Colon (tissue), 2 donors: ENCODE measurements around the gene SNAP29.
"Not testable (repeated sequence)": the region's sequence is repeated elsewhere in the genome, so short reads cannot be mapped to it uniquely, and the experiment has no call there.

Experiments used
- FAIRE-seq: peaks from 2 replicates; lab custom pipeline; 2012; peaks lifted over from hg19 to GRCh38; lab: Jason Lieb, UNC
- donor health status: control.
- donor health status: control.

Gene SNAP29

DNA sequence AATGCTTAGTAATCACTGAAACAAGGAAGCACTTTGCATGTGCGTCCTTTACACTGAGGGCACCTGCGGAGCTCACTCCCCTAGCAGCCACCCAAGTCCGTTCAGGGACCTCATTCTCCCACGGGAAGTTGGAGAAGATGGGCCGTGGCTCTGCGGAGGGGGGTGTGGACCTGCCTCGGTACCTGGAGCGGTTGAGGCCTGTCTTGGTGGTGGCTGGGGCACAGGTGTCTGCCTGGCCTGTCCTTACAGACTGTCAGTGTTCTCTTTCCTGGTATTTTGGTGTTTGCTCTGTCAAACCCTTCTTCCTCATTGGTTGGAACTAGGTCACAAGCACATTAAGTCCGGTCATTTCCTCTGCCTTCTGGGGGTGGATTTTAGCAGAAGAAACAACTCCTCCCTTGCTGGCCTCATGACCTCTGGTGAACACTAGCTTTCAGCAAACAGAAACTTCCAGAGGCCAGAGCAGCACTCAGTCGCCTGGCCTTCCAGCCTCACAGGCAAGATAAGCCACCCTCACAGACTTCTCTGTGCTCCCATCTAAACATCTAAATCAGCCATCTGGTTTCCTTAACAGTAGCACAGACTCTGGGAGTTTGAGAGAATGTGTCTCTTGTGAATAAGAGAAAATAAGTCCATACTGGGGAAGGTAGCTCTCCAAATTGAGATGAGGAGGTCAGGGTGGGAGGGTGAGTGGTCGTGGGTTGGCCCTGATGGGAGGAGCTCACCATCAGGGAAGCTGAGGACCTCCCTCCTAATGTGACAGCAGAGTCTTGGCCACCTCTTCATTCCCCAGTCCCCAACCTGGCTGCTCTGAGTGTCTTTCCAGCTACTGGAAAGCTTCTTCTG is 8.6 kb downstream of the SNAP29 start:
- no peak for FAIRE-seq

DNA sequence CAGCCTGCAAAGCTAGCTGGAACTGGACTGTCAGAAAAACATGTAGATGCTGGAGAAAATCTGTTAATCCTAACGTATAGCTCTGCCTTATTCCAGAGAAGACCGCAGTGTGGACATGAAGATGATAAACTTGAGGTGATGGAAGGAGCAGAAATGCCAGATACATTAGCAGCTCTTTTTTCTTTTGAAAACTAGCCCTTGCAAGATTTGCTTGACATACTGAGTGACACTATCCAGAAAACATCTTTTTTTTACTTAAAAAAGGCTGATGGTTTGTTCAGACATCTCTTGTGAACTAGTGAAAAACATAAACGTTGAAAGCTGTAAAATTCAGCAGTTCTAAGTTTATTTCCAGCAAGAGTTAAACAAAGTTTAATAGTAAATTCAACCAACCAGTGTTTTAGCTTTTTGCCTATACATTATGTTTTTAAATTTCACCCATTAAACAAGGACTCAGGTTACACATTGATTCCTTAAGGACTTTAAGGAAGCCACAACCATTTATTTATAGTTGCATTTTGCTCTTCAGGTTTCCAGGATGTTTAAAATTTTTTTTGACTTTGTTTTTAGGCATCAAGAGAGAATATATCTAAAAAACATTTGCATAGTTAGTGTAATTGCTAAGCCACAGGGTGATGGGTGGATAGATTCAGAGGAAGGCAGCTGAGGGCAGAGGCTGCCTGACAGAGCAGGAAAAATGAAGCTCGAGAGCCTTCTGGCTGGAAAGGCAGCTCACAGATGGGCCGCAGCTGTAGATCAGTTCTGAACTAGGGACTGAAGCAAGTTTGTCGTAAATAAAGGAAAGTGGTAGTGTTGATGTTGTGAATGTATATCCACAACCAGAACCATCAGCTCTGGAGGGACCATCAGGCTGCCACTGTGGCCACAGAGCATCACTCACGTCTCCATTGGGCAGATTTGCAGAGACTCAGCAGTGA is 9.5 kb downstream of the SNAP29 start:
- no peak for FAIRE-seq

DNA sequence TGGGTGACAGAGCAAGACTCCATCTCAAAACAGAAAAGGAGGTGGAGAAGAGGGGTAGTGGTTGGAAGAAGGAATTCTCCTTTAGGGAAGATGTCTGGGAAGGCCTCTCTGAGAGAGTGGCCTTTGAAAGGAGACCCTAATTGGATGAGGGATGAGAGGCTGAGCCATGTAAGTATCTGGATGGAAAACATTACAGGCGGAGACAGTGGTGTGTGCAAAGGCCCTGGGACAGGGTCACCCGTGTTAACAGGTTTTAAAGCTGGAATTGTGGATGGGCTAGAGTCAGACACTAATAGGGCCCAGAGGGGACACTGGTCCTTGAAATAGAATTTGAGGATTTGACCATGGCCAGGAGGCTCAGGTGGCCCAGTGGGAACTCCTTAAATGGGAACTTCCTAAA is 10.4 kb downstream of the SNAP29 start:
- no peak for FAIRE-seq

DNA sequence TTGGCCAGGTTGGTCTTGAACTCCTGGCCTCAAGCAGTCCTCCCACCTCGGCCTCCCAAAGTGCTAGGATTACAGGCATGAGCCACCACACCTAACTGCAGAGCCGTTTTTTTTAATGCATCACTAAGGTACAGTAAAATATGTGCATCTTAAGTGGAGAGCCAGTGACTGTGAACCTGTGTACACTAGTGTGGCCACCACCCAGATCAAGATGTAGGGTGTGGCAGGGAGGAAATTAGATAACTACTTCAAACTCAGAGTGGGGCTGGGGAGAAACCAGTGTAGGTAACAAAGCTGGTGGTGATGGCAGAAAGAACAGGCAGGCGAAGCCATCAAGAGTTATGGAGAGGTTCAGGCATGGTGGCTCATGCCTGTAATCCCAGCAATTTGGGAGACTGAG is 14.4 kb downstream of the SNAP29 start:
- no peak for FAIRE-seq

DNA sequence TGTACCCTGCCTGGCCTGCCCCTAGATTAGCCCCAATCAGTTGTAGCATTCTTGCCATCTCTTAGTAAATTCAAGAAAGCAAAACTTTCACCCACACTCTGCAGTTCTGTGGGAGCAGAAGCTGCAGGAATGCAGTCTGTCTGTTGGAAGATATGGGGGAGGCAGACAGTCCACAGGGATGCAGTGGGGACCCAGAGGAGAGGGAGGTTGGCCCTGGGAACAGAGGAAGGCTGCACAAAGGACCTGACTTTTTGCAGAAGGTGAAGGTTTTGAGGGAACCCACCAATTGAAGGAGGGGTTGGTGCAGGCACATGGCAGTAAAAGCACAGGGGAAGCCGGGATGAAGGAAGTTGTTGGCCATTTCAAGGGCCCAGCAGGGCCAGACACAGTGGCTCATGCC is 16.5 kb downstream of the SNAP29 start:
- FAIRE-seq: no peak

DNA sequence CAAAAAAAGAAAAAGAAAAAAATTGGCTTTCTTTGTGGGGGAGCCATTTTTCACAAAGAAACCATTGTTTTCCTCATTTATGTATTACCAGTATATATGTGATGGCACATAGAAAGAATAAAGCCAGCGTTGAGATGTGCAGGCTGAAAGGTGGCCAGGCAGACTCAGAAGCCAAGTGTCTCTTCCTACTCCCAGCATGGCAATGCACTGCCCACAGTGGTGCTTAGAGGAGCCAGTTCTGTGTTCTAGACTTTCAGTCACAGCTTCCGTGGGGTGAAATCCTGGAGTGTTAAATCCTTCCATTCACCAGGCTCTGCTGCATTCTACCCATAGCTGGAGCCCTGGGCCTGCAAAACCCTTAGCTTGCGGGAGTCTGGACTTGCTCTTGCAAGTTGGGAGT is 18.9 kb downstream of the SNAP29 start:
- FAIRE-seq: no peak

DNA sequence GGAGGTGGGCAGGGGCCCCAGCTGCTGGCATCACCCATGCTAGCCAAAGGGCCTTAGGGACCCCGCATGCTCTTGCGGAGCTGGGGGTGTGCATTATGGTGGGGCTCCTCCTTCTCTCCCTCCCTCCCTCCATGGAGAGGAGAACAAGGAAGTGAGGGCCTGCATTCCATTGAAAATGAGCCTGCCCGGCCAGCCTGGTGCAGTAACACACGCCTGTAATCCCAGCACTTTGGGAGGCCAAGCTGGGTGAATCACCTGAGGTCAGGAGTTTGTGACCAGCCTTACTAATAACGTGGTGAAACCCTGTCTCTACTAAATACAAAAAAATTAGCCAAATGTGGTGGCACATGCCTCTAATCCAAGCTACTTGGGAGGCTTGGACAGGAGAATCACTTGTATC is 22.4 kb downstream of the SNAP29 start:
- no peak for FAIRE-seq

DNA sequence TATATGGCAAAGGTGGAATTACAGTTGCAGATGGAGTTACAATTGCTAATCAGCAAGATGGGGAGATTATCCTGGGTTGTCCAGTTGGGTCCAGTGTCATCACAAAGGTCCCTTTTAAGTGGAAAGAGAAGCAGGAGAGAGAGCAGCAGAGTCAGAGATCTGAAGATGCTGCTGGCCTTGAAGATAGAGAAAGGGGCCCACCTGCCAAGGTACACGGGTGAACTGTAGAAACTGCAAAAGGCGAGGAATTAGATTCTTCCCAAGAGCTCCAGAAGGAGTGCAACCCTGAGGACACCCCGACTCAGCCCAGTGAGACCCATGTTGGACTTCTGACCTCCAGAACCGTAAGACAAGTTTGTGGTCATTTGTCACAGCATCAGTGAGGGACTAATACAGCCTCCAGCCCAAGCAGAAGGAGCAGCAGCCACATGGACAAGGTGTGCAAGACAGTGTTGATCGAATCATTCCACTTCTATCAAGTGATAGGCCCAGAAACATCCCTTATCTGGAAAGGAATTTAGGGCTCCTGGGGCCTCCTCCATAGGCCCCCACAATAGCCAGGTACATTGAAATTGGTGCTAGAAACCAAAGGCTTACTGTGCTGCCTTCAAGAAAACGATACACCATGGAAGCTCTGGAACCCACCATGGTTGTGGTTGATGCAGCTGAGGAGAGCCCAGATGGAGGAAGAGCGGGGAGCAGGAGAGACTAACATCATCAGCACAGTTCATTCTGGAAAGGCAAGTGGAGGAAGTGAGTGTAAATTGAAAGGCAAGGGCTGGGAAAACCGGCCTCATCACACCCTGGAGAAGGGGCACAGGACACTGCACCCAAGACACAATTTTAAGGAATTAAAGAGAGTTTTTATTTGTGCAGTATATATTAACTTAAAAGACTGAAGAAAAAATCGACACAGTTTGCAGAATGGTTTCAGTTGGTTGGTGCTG is 23.3 kb downstream of the SNAP29 start:
- FAIRE-seq: no peak

DNA sequence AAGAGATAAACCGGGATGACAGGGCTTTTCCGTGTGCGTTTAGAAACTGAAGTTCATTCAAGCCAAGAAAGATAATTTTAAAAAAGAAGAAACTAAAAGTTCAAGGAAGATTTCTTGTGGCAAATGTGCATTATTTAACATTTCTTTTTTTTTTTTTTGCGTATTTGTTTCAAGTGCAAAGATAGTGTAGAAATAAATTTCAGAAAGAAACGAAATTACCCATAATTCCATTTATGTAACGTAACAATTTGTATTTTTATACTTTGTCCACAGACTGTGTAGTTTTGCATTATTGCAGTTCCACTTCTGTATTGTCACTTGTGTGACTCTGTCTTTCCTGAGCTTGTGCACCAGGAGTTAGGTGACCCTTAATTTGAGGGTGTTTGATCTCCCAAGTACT is 24.0 kb downstream of the SNAP29 start:
- FAIRE-seq: no peak

DNA sequence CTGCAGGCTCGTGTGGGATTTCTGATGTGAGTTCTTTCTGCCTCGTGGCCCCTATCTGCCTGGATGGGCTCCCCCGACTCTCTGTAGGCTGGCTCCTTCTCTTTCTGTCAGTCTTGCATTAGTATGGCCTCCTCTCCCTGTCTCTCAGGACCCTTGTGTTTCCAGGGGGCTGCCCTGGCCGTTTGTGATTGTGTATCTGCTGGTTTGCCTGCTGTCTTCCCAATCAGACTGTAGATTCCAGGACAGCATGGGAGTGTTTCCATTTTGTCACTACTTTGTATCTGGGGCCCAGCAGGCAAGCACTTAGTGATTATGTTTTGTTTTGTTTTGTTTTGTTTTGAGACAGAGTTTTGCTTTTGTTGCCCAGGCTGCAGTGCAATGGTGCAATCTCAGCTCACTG is 25.6 kb downstream of the SNAP29 start:
- FAIRE-seq: no peak

DNA sequence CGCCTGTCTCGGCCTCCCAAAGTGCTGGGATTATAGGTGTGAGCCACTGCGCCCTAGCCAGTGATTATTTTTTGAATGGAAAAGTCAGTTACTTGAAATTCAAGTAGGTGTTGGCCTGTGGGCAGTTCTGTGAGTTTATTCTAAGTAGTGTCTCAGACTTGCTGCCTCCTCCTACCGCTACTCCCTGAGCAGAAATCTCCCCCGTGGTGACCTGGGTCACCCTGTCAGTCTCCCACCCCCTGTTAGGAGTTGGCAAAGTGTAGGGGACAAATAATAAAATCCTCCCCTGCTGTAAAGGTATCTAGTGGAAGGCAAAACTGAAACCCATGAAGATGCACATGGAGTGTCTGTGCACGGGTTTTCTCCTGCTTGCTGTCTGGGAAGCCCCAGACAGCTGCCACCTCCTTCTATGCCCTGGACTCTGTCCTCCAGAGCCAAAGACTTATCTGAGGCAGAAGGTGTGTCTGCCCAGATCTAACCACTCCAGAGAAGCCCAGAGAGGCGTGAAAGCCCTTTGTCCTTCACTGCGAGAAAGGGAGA is 26.3 kb downstream of the SNAP29 start:
- FAIRE-seq: no peak

DNA sequence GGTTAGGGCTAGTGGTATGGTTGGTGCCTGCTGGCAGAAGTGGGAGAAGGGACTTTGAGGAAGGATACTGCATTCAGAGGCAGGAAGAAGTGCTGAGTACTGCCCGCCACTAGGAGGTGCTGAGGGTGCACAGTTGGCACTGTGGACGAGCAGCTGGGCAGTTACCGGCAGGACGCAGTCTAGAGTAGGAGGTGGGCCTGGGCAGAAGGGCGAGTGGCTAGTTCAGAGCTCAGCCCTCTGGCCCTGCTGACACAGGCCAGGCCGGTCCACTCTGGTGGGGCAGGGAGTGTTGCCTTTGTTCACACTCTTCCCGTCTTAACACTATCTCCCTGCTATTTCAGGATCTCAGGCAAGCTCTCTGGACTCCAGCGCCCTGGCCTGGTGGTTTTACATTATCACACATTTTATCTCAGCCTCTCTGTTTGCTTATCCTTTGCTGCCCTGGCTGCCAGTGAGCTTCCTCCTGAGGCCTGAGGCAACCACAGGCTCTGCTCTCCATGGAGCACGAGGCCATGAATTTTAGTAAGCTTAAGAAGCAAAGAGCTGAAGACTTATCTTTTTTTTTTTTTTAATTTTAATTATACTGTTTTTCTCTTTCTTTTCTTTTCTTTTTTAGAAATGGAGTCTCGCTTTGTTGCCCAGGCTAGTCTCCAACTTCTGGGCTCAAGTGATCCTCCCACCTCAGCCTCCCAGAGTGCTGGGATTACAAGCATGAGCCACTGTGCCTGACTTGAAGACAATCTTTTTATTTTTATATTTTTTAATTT is 26.9 kb downstream of the SNAP29 start:
- FAIRE-seq: no peak

DNA sequence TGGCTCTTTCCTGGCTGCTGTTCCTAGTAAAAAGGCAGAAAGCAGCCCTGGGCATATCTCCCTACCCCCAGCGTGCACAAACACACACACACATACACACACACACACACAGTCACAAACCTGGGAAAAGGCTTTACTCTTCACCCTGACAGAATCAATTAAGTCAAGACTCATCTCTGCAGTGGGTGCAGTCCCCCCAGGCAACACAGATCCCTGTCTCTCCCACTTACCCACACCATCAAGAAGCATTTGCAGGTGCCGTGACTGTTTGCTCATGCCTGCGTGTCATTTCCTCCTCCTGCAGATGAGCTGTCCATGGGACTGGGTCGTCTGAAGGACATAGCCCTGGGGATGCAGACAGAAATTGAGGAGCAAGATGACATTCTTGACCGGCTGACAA is 28.6 kb downstream of the SNAP29 start:
- no peak for FAIRE-seq

DNA sequence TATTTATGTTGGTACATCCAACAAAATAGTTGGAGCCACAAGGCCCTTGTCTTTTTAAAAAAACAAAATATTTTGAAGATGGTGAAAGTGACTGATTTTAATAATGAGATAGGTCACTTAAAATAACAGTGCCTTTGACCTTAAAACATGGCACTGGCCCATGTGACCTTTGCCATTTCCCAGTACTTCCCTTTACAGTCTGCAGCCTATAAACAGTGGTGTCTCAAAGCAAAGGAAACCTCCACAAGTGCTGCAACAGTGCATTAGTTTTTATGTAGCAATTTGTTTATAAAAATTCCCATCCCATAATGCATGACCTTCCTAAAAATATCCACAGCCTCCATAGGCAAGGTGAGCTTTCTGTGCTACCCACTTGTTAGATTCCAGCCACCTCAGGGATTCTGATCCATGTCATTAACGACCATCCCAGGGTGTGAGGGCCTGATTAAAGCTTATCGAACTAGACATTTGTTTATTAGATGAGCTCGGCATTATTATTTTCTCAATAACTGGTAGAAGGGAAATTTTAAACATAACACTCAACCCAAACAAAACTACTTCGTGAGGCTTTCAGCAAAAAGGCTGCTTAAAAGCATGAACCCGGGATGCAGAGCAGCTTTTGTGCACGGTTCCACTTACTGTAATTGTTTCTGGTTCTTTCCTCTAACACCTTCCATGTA is 30.4 kb downstream of the SNAP29 start:
- no peak for FAIRE-seq

DNA sequence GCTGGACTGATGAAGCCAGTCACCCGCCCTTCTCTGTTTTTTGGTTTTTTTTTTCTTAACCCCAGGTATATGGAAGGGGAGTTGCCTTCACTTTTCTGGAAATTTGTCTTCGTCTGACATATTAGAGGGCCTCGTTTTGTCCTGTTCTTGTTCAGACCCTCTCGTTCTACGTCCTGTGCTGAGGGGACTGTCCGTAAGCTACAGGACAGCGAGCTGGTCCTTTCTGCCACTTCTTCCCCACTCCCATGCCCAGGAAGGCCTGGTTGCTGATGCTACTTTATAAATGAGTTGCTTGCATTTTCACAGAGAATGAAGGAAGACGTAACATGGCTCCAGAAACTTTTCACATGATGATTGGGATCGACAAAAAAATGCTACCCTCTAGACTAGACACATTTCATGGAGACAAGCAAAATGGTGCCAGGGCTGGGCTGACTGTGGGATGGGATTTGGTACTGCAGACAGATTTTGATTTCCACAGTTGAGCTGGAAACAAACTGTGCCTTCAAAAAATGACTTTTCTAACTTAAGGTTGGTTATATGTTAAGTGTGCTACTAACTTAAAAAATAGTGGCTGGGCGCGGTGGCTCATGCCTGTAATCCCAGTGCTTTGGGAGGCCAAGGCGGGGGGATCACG is 31.2 kb downstream of the SNAP29 start:
- FAIRE-seq: no peak

DNA sequence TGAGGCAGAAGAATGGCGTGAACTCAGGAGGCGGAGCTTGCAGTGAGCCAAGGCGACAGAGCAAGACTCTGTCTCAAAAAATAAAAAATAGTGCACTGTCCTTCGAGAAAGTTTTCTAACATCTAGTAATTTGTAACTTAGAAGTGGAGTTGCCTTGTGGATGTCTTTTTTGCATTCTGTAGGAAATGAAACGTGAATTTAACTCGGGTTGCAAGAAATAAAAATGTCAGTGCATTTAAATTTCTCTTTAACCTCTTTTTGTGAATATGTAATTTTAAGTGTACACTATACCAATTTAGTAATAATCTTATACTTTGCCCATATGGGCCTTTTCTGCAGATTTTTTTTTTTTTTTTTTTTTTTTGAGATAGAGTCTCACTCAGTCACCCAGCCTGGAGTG is 32.2 kb downstream of the SNAP29 start:
- FAIRE-seq: no peak

DNA sequence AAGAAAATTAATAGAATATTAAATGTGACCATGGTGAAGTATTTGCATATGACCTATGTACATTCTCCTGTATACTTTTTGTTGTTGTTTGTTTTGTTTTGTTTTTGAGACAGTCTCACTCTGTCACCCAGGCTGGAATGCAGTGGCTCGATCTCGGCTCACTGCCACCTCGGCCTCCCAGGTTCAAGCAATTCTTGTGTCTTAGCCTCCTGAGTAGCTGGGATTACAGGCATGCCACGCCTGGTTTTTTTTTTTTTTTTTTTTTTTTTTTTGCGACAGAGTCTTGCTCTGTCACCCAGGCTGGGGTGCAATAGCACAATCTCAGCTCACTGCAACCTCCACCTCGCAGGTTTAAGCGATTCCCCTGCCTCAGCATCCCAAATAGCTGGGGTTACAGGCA is 38.9 kb downstream of the SNAP29 start:
- not testable (repeated sequence) for FAIRE-seq

DNA sequence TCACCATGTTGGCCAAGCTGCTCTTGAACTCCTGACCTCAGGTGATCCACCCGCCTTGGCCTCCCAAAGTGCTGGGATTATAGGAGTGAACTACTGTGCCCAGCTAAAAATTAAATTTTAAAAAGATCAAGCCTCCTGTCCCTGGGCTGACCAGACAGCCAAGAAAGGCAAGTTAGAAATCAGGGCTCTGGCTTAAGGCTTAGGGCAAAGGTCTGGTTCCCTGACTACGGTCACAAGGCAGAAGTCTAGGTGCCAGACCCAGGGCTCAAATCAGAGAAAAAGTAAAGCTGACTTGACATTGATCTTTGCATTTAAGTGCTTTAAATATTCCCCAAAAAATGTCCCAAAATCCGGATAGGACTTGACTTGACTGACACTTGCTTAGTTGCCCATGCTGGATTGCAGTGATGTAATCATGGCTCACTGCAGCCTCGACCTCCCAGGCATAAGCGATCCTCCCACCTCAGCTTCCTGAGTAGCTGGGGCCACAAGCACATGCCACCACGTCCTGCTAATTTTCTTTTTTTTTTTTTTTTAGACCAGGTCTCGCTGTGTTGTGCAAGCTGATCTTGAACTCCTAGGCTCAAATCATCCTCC is 41.1 kb downstream of the SNAP29 start:
- no peak for FAIRE-seq
